NCI-H1048 (cell line): ENCODE results near the gene XPNPEP1.

ENCODE experiments used
- DNase-seq: peaks from one replicate; lab custom pipeline; 2025; lab: John Stamatoyannopoulos, UW

Gene XPNPEP1

GRCh38 chr10:109922976-109923921, at the start of gene XPNPEP1:
TSS of gene XPNPEP1 (minus strand) at chr10:109923511. CDS start at chr10:109923433, 78 bp downstream.
- peak; percentile 64 for DNase-seq

GRCh38 chr10:109972372-109973001, 49.2 kb upstream of the XPNPEP1 start:
- DNase-seq = no peak

GRCh38 chr10:109971634-109972033, 48.3 kb upstream of the XPNPEP1 start:
- no peak for DNase-seq

GRCh38 chr10:109969760-109970346, 46.5 kb upstream of the XPNPEP1 start:
- DNase-seq = no peak

- no peak for DNase-seq
Observed at GRCh38 chr10:109968953-109969759, 45.8 kb upstream of the XPNPEP1 start.

GRCh38 chr10:109967739-109968088, 44.4 kb upstream of the XPNPEP1 start:
- no peak for DNase-seq

- no peak for DNase-seq
Observed at GRCh38 chr10:109966961-109967738, 43.8 kb upstream of the XPNPEP1 start.

GRCh38 chr10:109964318-109964717, 41.0 kb upstream of the XPNPEP1 start:
- DNase-seq = no peak

GRCh38 chr10:109963439-109963838, 40.1 kb upstream of the XPNPEP1 start:
- no peak for DNase-seq

GRCh38 chr10:109962247-109962646, 38.9 kb upstream of the XPNPEP1 start:
- no peak for DNase-seq

- DNase-seq = no peak
Observed at GRCh38 chr10:109961174-109962001, 38.1 kb upstream of the XPNPEP1 start.

- DNase-seq = no peak
Observed at GRCh38 chr10:109960682-109961081, 37.4 kb upstream of the XPNPEP1 start.

GRCh38 chr10:109959259-109960145, 36.2 kb upstream of the XPNPEP1 start:
- DNase-seq = no peak

- DNase-seq = no peak
Observed at GRCh38 chr10:109958059-109958458, 34.7 kb upstream of the XPNPEP1 start.

GRCh38 chr10:109957092-109957797, 33.9 kb upstream of the XPNPEP1 start:
- DNase-seq = no peak

GRCh38 chr10:109956454-109957091, 33.3 kb upstream of the XPNPEP1 start:
- DNase-seq = no peak

GRCh38 chr10:109953766-109954165, 30.5 kb upstream of the XPNPEP1 start:
- DNase-seq = no peak

GRCh38 chr10:109952526-109952925, 29.2 kb upstream of the XPNPEP1 start:
- DNase-seq = no peak
